ENCODE data around the gene SALL4.

- TF ChIP-seq EZH2 (IDR thresholded peaks at IDR 0.05) (no peak), CTCF (IDR thresholded peaks at IDR 0.05) (no peak)
These were observed 5.5 kb upstream of the SALL4 start for GRCh38 chr20:51807720-51808250.

Measured in neural progenitor cell (in vitro differentiated cells).